ENCODE results near the gene GXYLT2. TPM values are rescaled to one million over a fixed set of nuclear protein-coding genes. Genes with fewer than 3 reads are reported as not detected.

Gene GXYLT2
- total RNA-seq, 2 donors from 2014 or later: 7.7 to 20.9 TPM

DNA sequence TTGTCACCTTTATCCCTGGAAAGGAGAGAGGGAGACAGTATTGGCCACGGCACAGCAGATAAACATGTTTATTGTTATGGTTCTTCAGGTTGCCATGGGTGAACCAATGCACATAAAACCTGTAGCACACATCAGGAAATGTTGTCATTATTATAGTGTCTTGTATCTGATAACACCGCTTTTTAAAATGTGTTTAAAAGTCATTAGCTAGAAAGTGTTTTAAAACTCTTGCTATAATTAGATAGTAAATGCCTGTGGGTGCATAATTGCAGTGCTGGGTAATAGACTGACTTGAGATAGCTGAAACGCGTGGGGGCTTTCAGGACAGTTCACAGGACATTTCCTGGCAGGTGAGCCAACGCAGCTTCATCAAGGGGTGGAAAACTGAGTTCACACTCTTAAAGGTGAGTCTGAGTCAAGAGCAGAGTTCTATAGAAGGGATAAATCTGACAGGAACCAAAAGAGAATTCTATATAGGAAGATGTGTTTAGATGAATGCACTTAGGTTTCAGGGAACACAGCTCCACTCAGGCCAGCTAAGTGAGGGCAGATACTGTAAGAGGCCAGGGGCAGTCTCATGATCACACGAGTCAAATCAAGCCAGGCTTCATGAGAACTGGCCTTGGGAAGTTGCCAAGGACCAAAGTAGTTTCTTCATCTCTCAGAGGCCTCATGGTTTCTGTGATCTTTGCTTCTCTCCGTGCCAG is 73.1 kb downstream of the GXYLT2 start:
- no peak for DNase-seq (ENCODE audit: low spot score)
- WGBS: 63% methylated on average over 7 of the region's 7 CpGs
- Histone ChIP-seq H3K4me1 (replicated peaks) (no peaks in the 10 kb centered on the region), H3K27me3 (replicated peaks; ENCODE audit: insufficient read depth) (no peaks in the 10 kb centered on the region), H3K27ac (no peak overlapping the region), H3K9me3 (no peaks in the 10 kb centered on the region), H3K36me3 (no peaks in the 10 kb centered on the region), H3K4me3 (no peak overlapping the region)
- no peak for TF ChIP-seq POLR2A (IDR thresholded peaks at IDR 0.05)
- TF ChIP-seq, protein P1, sequence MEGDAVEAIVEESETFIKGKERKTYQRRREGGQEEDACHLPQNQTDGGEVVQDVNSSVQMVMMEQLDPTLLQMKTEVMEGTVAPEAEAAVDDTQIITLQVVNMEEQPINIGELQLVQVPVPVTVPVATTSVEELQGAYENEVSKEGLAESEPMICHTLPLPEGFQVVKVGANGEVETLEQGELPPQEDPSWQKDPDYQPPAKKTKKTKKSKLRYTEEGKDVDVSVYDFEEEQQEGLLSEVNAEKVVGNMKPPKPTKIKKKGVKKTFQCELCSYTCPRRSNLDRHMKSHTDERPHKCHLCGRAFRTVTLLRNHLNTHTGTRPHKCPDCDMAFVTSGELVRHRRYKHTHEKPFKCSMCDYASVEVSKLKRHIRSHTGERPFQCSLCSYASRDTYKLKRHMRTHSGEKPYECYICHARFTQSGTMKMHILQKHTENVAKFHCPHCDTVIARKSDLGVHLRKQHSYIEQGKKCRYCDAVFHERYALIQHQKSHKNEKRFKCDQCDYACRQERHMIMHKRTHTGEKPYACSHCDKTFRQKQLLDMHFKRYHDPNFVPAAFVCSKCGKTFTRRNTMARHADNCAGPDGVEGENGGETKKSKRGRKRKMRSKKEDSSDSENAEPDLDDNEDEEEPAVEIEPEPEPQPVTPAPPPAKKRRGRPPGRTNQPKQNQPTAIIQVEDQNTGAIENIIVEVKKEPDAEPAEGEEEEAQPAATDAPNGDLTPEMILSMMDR (IDR thresholded peaks at IDR 0.05): no peak
- no peak for TF ChIP-seq POLR2AphosphoS5 (IDR thresholded peaks at IDR 0.05)
- intact Hi-C loops (cut with DNase I): no loop called here

GRCh38 chr3:72961752-72962151 is 73.9 kb downstream of the GXYLT2 start:
- Histone ChIP-seq H3K27me3 (replicated peaks; ENCODE audit: insufficient read depth) (no peaks in the 10 kb centered on the region), H3K36me3 (no peaks in the 10 kb centered on the region), H3K27ac (no peak overlapping the region), H3K4me3 (no peak overlapping the region), H3K9me3 (no peaks in the 10 kb centered on the region), H3K4me1 (replicated peaks) (no peaks in the 10 kb centered on the region)
- DNase-seq (ENCODE audit: low spot score): no peak
- WGBS: 97% methylated on average over 4 of the region's 4 CpGs
- intact Hi-C loops (cut with DNase I): no loop called here
- TF ChIP-seq POLR2A (IDR thresholded peaks at IDR 0.05): no peak
- TF ChIP-seq POLR2AphosphoS5 (IDR thresholded peaks at IDR 0.05): no peak
- TF ChIP-seq, protein P1 (IDR thresholded peaks at IDR 0.05): no peak

DNA sequence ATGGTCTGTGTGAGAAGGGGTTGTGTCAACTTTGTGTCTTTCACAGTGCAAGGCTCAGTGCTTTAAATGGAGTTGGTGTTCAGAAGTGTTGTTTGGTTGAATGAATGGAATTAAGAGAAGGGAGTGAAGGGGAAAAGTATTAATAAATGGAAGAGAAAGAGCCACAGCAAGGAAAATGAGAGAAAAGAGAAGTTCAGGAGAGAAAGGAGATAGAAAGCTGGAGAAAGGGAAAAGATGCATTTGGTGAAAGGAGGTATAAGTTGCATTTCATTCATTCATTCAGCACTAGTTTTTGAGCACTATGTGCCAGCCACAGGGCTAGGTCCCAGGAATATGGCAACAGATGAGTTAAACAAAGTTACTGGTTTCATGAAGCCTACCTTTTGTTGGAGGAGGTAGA is 74.5 kb downstream of the GXYLT2 start:
- no peak overlapping the region for H3K4me3 ChIP-seq
- no peaks in the 10 kb centered on the region for H3K36me3 ChIP-seq
- no peak overlapping the region for H3K27ac ChIP-seq
- no peaks in the 10 kb centered on the region for H3K4me1 ChIP-seq (replicated peaks)
- no peak for DNase-seq (ENCODE audit: low spot score)
- intact Hi-C loops (cut with DNase I): no loop called here
- TF ChIP-seq POLR2A (IDR thresholded peaks at IDR 0.05) (no peak), POLR2AphosphoS5 (IDR thresholded peaks at IDR 0.05) (no peak)
- TF ChIP-seq, protein P1 (IDR thresholded peaks at IDR 0.05): no peak
- no peaks in the 10 kb centered on the region for H3K27me3 ChIP-seq (replicated peaks; ENCODE audit: insufficient read depth)
- H3K9me3 ChIP-seq: no peaks in the 10 kb centered on the region

DNA sequence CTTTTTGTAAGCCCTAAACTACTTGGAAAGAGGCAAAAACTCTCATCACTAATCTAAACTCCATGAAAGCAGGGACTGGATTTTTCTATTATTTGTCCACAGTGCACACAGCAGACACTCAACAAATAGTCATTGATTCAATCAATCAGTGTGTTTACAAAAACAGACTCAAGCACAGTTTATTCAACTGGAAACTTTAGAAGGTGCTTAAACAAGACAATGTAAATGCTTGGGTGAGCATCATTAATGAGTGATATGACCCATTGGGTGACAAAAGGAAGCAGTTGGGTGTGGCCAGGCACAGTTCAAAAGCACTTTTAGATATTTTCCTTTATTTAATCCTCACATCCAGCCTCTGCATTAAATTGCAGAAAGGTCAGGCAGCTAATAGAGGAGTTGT is 76.8 kb downstream of the GXYLT2 start:
- Histone ChIP-seq H3K4me1 (replicated peaks) (no peaks in the 10 kb centered on the region), H3K9me3 (no peaks in the 10 kb centered on the region), H3K36me3 (no peaks in the 10 kb centered on the region), H3K27me3 (replicated peaks; ENCODE audit: insufficient read depth) (no peaks in the 10 kb centered on the region), H3K27ac (no peak overlapping the region), H3K4me3 (no peak overlapping the region)
- DNase-seq (ENCODE audit: low spot score): no peak
- TF ChIP-seq POLR2A (IDR thresholded peaks at IDR 0.05): no peak
- intact Hi-C loops (cut with DNase I): no loop called here

- no peaks in the 10 kb centered on the region for H3K9me3 ChIP-seq
- no peak overlapping the region for H3K27ac ChIP-seq
- WGBS: 85% methylated on average over 1 of the region's 1 CpG
- H3K27me3 ChIP-seq (replicated peaks; ENCODE audit: insufficient read depth): no peaks in the 10 kb centered on the region
- no peak for TF ChIP-seq POLR2A (IDR thresholded peaks at IDR 0.05)
- TF ChIP-seq, protein P1 (IDR thresholded peaks at IDR 0.05): no peak
- TF ChIP-seq POLR2AphosphoS5 (IDR thresholded peaks at IDR 0.05): no peak
- no peaks in the 10 kb centered on the region for H3K4me1 ChIP-seq (replicated peaks)
- DNase-seq (ENCODE audit: low spot score): no peak
- H3K36me3 ChIP-seq: no peaks in the 10 kb centered on the region
- no peak overlapping the region for H3K4me3 ChIP-seq
- intact Hi-C loops (cut with DNase I): no loop called here
These were observed 80.4 kb downstream of the GXYLT2 start for GRCh38 chr3:72968266-72968664.

All from prostate gland (tissue), 2 donors.